A673 (cell line): ENCODE data around the gene RXRA. TPM values are rescaled to one million over a fixed set of nuclear protein-coding genes. Genes with fewer than 3 reads are reported as not detected.

ENCODE experiments used
- BruUV-seq: library from RNA; stranded (reverse); fragments of 400-500 nt; replicated peaks from 2 replicates; lab custom pipeline; 2021; lab: Mats Ljungman, UMichigan
- CTCF ChIA-PET: fragments of 300-600 bp; sonication (Branson Sonifier 250); formaldehyde crosslinking; loops from one replicate; lab custom pipeline; 2022; ENCODE audit warnings: antibody characterized with exemption; lab: Charles Lee
- POLR2A ChIA-PET: fragments of 300-600 bp; sonication (Branson Sonifier 250); formaldehyde crosslinking; loops from one replicate; lab custom pipeline; 2022; ENCODE audit warnings: antibody characterized with exemption; ENCODE audit not compliant: low non-redundant PET; lab: Charles Lee
- DNase-seq: peaks from one replicate; pipeline ENCODE4 v3.0.0-alpha.2; 2015; ENCODE audit warnings: low spot score
- H3K27ac ChIP-seq: fragments of 200-600 bp; sonication (generic); 2 replicates; pipeline ENCODE4 v1.5.1; 2016; ENCODE audit warnings: mixed run types, low read depth, mild to moderate bottlenecking, mixed read lengths, antibody characterized with exemption, low read length; ENCODE audit not compliant: poor library complexity, severe bottlenecking
- H3K27me3 ChIP-seq: fragments of 200-600 bp; sonication (generic); replicated peaks from 2 replicates; pipeline ENCODE4 v1.6.1; 2017; ENCODE audit warnings: mixed run types, low read depth, mild to moderate bottlenecking, mixed read lengths, antibody characterized with exemption, low read length; ENCODE audit not compliant: insufficient read depth, poor library complexity
- H3K36me3 ChIP-seq: fragments of 200-600 bp; sonication (generic); 2 replicates; pipeline ENCODE4 v1.6.1; 2016; ENCODE audit warnings: mixed run types, mild to moderate bottlenecking, mixed read lengths, antibody characterized with exemption, low read length; ENCODE audit not compliant: insufficient read depth, poor library complexity, severe bottlenecking
- H3K4me1 ChIP-seq: fragments of 200-600 bp; sonication (generic); 2 replicates; pipeline ENCODE4 v1.6.1; 2017; ENCODE audit warnings: mixed run types, mild to moderate bottlenecking, mixed read lengths, antibody characterized with exemption, low read length; ENCODE audit not compliant: insufficient read depth, poor library complexity, severe bottlenecking
- H3K4me3 ChIP-seq: fragments of 200-600 bp; sonication (generic); 2 replicates; pipeline ENCODE4 v1.5.1; 2016; ENCODE audit warnings: low read depth, mixed run types, mild to moderate bottlenecking, mixed read lengths, low read length; ENCODE audit not compliant: poor library complexity, severe bottlenecking
- H3K9me3 ChIP-seq: fragments of 200-600 bp; sonication (generic); 2 replicates; pipeline ENCODE4 v1.6.1; 2016; ENCODE audit warnings: mixed run types, low read depth, mild to moderate bottlenecking, mixed read lengths, antibody characterized with exemption, low read length; ENCODE audit not compliant: poor library complexity, severe bottlenecking
- CTCF ChIP-seq: fragments of 300-800, 200-600 bp; sonication (generic); conservative IDR thresholded peaks from 2 replicates; pipeline ENCODE4 v1.5.1; 2017; ENCODE audit warnings: low read depth, mild to moderate bottlenecking, antibody characterized with exemption, low read length, moderate library complexity, mixed read lengths
- EZH2 ChIP-seq: fragments of 200-600 bp; sonication (generic); IDR thresholded peaks from 2 replicates; pipeline ENCODE4 v1.6.1; 2017; ENCODE audit warnings: borderline replicate concordance, low read depth, mild to moderate bottlenecking, mixed read lengths, antibody characterized with exemption, low read length; ENCODE audit not compliant: poor library complexity, severe bottlenecking
- intact Hi-C: fragments of 100-400 bp; cut with micrococcal nuclease; formaldehyde crosslinking; loops from one replicate; pipeline ENCODE4 v1.10.0; 2022; ENCODE audit not compliant: unreplicated experiment
- total RNA-seq: library from RNA; stranded (reverse); gene quantifications from 2 replicates; pipeline ENCODE4 v1.2.3, GENCODE V29; 2021

RXRA gene
- total RNA-seq, 1 experiment from 2014 or later: 54.1 TPM

GRCh38 chr9:134284273-134284672 is 42.0 kb upstream of the RXRA start:
- TF ChIP-seq EZH2 (no peak), CTCF (no peak)

GRCh38 chr9:134284741-134285140 is 41.5 kb upstream of the RXRA start:
- Histone ChIP-seq H3K4me3 (no peak overlapping the region), H3K9me3 (no peaks in the 10 kb centered on the region), H3K27ac (no peak overlapping the region), H3K36me3 (no peaks in the 10 kb centered on the region), H3K4me1 (no peaks in the 10 kb centered on the region), H3K27me3 (no peaks in the 10 kb centered on the region)
- ChIA-PET POLR2A (interaction anchor here (0.6 kb wide), 1 partner anchor 39 kb away, joined by 3 read pairs; no protein-coding TSS in a partner anchor), CTCF (no interaction called here)
- no peak for DNase-seq
- intact Hi-C loops: no loop called here
- TF ChIP-seq EZH2 (no peak), CTCF (no peak)
- no TSS peak for BruUV-seq

More at GRCh38 chr9:134284273-134284672, 42.0 kb upstream of the RXRA start:
- H3K9me3 ChIP-seq: no peaks in the 10 kb centered on the region
- ChIA-PET POLR2A (interaction anchor here (0.6 kb wide), 1 partner anchor 39 kb away, joined by 3 read pairs; no protein-coding TSS in a partner anchor), CTCF (no interaction called here)
- no peak overlapping the region for H3K27ac ChIP-seq
- H3K36me3 ChIP-seq: no peaks in the 10 kb centered on the region
- no peak for DNase-seq
- no peaks in the 10 kb centered on the region for H3K27me3 ChIP-seq
- BruUV-seq: no TSS peak
- no peak overlapping the region for H3K4me3 ChIP-seq
- no peaks in the 10 kb centered on the region for H3K4me1 ChIP-seq
- intact Hi-C loops: no loop called here

GRCh38 chr9:134285215-134285845 is 40.9 kb upstream of the RXRA start:
- H3K27ac ChIP-seq: no peak overlapping the region
- intact Hi-C loops: no loop called here
- ChIA-PET POLR2A (no interaction called here), CTCF (no interaction called here)
- no TSS peak for BruUV-seq
- H3K9me3 ChIP-seq: no peaks in the 10 kb centered on the region
- H3K4me3 ChIP-seq: no peak overlapping the region
- TF ChIP-seq CTCF (no peak), EZH2 (no peak)
- no peaks in the 10 kb centered on the region for H3K4me1 ChIP-seq
- DNase-seq: no peak
- H3K36me3 ChIP-seq: no peaks in the 10 kb centered on the region
- no peaks in the 10 kb centered on the region for H3K27me3 ChIP-seq
